HEK293T (cell line): ENCODE measurements around the gene THAP7.

Source experiments
- ARNT ChIP-seq: fragments of 450-650 bp; IDR thresholded peaks from 2 replicates; pipeline ENCODE4 v1.6.1; 2017; ENCODE audit warnings: mild to moderate bottlenecking
- ELF4 ChIP-seq: fragments of 450-650 bp; IDR thresholded peaks from 2 replicates; pipeline ENCODE4 v1.6.1; 2017; ENCODE audit warnings: antibody characterized with exemption
- FOXA1 ChIP-seq: fragments of 450-650 bp; IDR thresholded peaks from 2 replicates; pipeline ENCODE4 v1.6.1; 2016; ENCODE audit warnings: mild to moderate bottlenecking
- FOXM1 ChIP-seq: fragments of 450-650 bp; IDR thresholded peaks from 2 replicates; pipeline ENCODE4 v1.6.1; 2017; ENCODE audit warnings: mild to moderate bottlenecking, borderline replicate concordance
- NFRKB ChIP-seq: fragments of 450-650 bp; IDR thresholded peaks from 2 replicates; pipeline ENCODE4 v1.6.1; 2016; ENCODE audit warnings: mild to moderate bottlenecking, moderate library complexity
- PKNOX1 ChIP-seq: fragments of 450-650 bp; IDR thresholded peaks from 2 replicates; pipeline ENCODE4 v1.6.1; 2016
- SP1 ChIP-seq: fragments of 450-650 bp; IDR thresholded peaks from 2 replicates; pipeline ENCODE4 v1.6.1; 2017
- SUZ12 ChIP-seq: fragments of 450-650 bp; IDR thresholded peaks from 2 replicates; pipeline ENCODE4 v1.6.1; 2016; ENCODE audit warnings: mild to moderate bottlenecking
- TARDBP ChIP-seq: fragments of 450-650 bp; IDR thresholded peaks from 2 replicates; pipeline ENCODE4 v1.6.1; 2016

- no peak for TF ChIP-seq TARDBP
- TF ChIP-seq FOXM1 = no peak
- TF ChIP-seq SP1 = no peak
- TF ChIP-seq FOXA1 = no peak
- TF ChIP-seq ARNT = no peak
- no peak for TF ChIP-seq SUZ12
- no peak for TF ChIP-seq NFRKB
- TF ChIP-seq ELF4 = no peak
- TF ChIP-seq PKNOX1 = no peak
These were observed 20.6 kb upstream of the THAP7 start for GRCh38 chr22:21022507-21022906.
